ENCODE measurements around the gene GLIS2.

DNA sequence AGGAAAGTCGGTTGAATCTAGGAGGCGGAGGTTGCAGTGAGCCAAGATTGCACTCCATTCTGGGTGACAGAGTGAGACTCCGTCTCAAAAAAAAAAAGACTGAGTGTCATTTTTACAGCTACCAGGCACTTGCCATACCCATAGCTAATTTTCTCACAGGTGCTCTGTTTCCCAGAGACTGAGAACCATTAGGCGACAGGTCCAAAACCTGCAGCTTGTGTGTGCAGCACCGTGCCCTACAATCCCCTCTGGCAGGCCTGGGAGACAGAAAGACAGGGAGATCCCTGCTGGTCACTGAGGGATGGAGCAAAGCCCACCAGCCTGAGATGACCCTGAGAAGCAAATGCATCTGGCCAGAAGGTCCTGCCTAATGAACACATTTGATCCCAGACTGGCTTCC lies 45.8 kb upstream of the GLIS2 start:
- TF ChIP-seq, protein P1, sequence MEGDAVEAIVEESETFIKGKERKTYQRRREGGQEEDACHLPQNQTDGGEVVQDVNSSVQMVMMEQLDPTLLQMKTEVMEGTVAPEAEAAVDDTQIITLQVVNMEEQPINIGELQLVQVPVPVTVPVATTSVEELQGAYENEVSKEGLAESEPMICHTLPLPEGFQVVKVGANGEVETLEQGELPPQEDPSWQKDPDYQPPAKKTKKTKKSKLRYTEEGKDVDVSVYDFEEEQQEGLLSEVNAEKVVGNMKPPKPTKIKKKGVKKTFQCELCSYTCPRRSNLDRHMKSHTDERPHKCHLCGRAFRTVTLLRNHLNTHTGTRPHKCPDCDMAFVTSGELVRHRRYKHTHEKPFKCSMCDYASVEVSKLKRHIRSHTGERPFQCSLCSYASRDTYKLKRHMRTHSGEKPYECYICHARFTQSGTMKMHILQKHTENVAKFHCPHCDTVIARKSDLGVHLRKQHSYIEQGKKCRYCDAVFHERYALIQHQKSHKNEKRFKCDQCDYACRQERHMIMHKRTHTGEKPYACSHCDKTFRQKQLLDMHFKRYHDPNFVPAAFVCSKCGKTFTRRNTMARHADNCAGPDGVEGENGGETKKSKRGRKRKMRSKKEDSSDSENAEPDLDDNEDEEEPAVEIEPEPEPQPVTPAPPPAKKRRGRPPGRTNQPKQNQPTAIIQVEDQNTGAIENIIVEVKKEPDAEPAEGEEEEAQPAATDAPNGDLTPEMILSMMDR (IDR thresholded peaks at IDR 0.05 in 8 of 11, conservative IDR thresholded peaks at IDR 0.05 in 3 of 11), result no peak
- TF ChIP-seq POLR2AphosphoS5 (IDR thresholded peaks at IDR 0.05), result no peak
- no peak for TF ChIP-seq POLR2A (IDR thresholded peaks at IDR 0.05)
